ENCODE data around the gene PRKAG2. TPM values are rescaled to one million over a fixed set of nuclear protein-coding genes. Genes with fewer than 3 reads are reported as not detected.

The PRKAG2 gene
- polyA plus RNA-seq, 1 of the 3 experiments (the other 2 are of a cell fraction) = 51.6 TPM

- no peak for TF ChIP-seq RCOR1 (IDR thresholded peaks at IDR 0.05; ENCODE audit: low read length)
- TF ChIP-seq IRF3 (IDR thresholded peaks at IDR 0.05; ENCODE audit: low read depth, low read length) = no peak
- TF ChIP-seq POLR2AphosphoS5 (IDR thresholded peaks at IDR 0.05; ENCODE audit: low read depth, low read length) = no peak
- no peak for TF ChIP-seq FOSL2 (IDR thresholded peaks at IDR 0.05; ENCODE audit: borderline replicate concordance, low read depth)
- no peak for TF ChIP-seq YY1 (IDR thresholded peaks at IDR 0.05; ENCODE audit: low read depth)
- TF ChIP-seq RXRA (IDR thresholded peaks at IDR 0.05; ENCODE audit: borderline replicate concordance, low read depth) = no peak
- TF ChIP-seq GABPA (IDR thresholded peaks at IDR 0.05; ENCODE audit: low read depth) = no peak
- no peak for TF ChIP-seq MAX (IDR thresholded peaks at IDR 0.05; ENCODE audit: low read depth)
- TF ChIP-seq USF1 (IDR thresholded peaks at IDR 0.05; ENCODE audit: borderline replicate concordance, low read depth) = no peak
Observed at GRCh38 chr7:151570366-151570915, 306.5 kb downstream of the PRKAG2 start (continued).

GRCh38 chr7:151568956-151569940, 307.7 kb downstream of the PRKAG2 start:
- Histone ChIP-seq H3K9ac (no peak overlapping the region), H4K20me1 (ENCODE audit: insufficient read depth) (no peaks in the 10 kb centered on the region), H3K4me3 (ENCODE audit: low read depth in 2 of 2, low read length in 1 of 2) (no peak overlapping the region), H3K9me2 (no peaks in the 10 kb centered on the region; the same call in 1 of the 2 replicates), H3K9me3 (no peaks in the 10 kb centered on the region), H3K79me2 (ENCODE audit: insufficient read depth) (no peaks in the 10 kb centered on the region), H3K27ac (ENCODE audit: low read depth in 2 of 2, low read length in 1 of 2) (no peak overlapping the region), H3K4me1 (ENCODE audit: control insufficient read depth in 1 of 2, insufficient read depth in 2 of 2, low read depth in 1 of 2, low read length in 1 of 2) (peaks cover 2 to 4% of the 10 kb centered on the region in 2 experiments), H3K4me2 (no peak overlapping the region), H3F3A (replicated peaks; ENCODE audit: insufficient read depth) (no peaks in the 10 kb centered on the region), H2AFZ (ENCODE audit: low read depth) (no peak overlapping the region), H3K27me3 (ENCODE audit: insufficient read depth) (no peaks in the 10 kb centered on the region), H3K36me3 (replicated peaks in 1 of 2; ENCODE audit: control insufficient read depth in 1 of 2, insufficient read depth in 2 of 2, low read length in 1 of 2) (peaks cover 33 to 44% of the 10 kb centered on the region in 2 experiments)
- ChIA-PET POLR2A (no interaction called here), CTCF (interaction anchor here (0.6 to 7.5 kb wide), 12 partner anchors 12 to 322 kb away, joined by 3 to 108 read pairs (median 3); no protein-coding TSS in a partner anchor)
- TF ChIP-seq RFX5 (IDR thresholded peaks at IDR 0.05; ENCODE audit: low read length) (no peak), SMC3 (IDR thresholded peaks at IDR 0.05; ENCODE audit: low read depth, low read length) (no peak), FOXJ3 (CRISPR knock-in tag; IDR thresholded peaks at IDR 0.05) (no peak)
- no peak for DNase-seq
- 96% methylated on average over 20 of the region's 20 CpGs for WGBS (ENCODE audit: low lambda C conversion rate)
